Effector CD8-positive, alpha-beta T cell (primary cell): ENCODE results near the gene MAPK8.

Experiments used
- DNase-seq: peaks from one replicate; lab custom pipeline; 2025; lab: John Stamatoyannopoulos, UW

The MAPK8 gene

DNA sequence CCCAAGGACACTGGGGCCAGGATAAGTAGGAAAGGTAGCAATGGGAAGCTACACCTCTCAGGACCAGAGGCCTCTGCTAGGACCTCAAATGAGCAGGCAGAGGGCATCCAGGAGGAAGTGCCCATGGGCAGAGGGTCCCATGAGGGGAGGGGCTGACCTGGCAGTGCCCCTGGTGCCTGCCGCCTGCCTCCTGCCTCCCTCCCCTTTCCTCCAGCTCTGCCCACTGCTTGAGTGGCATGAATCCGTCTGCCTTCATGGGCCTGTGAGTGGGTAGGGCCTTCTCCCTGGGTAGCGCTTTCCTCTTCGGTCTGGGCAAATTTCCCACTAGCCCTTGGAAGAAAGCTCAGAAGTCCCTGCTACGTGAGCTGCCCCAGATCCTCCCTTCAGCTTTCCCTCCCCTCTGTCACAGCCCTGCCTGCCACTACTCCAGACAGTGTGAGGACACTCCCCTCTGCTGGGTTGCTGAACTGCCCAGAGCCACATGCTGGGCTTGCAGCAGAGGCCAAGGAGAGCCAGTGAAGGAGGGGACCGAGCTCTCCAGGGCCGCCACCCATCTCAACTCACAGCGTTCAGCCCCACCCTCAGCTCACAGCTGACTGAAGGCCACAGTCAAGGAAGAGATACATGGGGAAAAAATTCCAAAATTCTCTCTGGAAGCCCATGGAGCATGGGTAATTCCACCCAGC, 157.0 kb downstream of the MAPK8 start:
- DNase-seq, result no peak

DNA sequence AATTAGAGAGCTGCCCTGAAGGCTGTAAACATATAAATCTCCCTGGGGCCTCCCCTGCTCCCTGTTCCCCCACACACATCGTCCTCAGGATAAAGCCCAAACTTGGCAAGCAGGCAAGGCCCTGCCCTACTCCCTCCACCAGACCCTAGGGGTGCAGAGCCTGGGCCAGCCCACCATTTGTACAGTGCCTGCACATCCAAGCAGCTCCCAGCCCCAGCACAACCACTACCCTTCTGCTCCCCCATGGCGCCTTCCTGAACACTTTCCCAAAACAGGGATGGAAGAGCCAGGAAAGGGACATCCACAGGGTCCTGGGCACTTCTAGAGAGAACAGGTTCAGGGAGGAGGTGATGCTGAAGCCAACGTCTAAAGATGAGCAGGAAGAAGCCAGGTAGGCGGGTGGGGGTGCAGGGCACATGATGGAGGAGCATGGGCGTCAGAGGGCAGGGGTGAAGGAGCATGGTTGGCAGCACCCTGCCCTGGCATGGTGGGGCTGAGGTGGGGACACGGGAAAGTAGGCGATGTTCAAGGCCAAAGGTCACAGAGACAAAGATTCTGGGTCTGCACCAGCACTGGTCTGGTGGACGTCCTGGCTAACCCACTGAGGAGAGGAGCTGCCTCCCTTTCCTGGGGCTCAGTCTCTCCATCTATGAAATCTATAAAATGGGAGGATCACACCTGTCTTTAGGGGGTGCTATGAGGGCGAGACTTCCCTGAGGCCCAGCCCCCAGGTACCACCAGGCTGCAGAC, 157.8 kb downstream of the MAPK8 start:
- DNase-seq, result no peak

DNA sequence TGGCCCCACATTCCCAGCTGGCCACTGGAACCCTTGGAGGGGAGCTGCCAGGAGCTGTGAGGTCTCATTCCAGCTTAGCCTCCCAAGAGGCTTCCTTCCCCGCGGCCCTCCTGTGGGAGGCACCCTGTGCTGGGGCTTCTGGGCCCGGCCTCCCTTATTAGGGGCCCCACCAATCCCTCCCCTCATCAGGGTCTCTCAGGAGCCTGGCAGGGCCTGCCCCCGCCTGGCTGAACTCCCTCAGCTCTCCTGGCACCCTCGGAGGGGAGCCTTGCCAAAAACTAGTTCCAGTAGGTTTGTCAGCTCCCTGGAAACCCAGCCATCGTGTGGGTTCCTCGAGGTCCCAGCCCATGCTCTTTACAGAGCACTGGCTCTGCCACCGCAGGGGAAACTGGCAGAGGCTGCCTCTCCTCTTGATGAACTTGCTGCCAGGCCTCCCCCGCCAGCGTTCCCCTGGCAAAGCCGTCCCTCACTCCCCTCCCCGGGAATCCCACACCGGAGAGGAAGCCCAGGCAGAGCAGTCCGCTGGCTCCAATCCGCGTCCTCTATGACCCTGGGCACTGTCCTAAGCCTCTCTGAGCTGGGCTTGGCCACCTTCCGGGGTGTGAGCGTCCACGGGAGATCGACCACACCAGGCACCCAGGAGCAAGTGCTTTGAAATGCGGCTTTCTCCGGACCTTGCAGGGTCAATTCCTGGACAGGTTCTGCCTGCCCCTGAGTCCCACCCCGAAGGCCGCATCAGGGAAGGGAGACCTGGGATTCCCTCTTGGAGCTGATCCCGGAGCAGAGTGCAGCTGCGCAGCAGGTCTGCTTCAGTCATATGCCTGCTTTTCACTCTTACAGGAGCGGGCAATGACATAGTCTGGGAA, 158.6 kb downstream of the MAPK8 start:
- DNase-seq, result no peak

DNA sequence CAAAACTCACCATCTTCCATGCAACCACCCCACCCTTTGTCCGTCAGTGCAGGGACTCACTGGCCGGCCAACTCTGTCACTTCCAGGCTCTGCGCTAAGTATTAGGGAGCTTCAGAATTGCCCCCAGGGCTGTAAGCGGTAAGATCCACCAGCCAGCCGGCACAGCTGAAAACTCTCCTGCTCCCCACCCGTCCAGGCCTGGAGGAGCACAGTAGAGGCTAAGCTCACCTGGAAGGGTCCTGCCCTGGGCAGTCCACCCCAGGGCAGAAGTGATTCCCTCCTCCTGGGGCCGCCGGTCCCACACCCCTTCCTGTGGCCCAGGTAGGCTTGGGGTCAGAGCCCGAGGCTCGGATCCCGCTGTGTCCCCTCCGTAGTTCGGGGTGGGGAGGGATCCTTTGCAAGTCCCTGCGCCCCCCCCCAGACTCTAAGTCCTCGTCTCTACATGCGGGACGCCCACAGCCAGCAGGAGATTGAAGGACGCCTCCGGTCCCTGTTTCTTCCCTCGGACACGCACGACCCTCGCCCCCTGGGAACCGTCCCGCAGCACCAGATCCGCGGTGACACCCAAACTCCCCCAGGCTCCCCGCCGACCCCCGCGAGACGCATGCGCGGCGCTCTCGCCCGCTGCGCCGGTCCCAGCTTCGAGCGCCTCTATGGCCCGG, 159.5 kb downstream of the MAPK8 start:
- DNase-seq, result no peak

DNA sequence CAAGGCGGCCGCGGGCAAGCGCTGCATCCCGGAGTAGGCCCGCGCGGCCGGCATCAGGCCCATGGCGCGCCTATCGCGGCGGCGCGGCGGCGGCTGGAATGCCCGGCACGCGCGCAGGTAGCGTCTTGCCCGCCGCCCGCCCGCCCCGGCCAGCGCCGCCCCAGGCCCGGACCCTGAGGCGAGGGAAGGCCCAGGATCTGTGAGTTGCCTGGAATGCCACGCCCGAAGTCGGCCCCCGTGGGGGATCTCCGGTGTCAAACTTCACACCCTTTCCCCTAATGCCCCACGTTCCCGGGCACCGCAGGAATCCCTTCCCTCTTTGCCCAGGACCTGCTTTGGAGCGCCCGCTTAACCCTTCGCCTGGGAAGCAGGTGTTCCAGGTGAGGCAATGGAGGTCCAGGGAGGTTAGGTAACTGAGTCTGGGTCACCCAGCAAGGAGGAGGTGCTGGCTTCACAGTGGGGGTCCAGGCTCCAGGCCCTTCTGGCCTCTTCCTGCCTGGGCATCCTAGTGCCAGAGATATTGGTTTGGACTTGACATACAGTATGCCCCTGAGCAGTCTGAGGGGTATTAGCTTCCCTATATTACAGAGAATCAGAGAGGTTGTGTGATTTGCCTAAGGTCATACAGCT, 160.2 kb downstream of the MAPK8 start:
- DNase-seq, result no peak

DNA sequence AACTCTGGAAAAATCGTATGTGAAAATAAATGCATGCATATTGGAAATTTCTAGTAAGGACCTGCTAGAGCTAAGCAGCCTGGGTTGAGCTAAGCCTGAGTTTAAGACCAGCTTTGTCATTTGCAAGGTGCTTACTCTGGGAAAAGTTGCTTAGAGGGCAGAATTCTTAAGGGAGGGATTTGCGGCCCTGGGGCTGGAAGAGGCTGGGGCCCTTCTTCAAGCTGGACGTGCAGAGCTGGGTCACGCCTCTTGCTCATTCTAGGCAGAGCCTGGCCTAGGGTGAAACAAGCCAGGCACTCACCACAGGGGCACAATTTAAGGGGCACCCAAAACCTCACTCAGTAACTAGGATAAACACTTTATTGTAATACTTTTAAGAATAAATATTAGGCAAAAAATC, 161.2 kb downstream of the MAPK8 start:
- DNase-seq, result no peak

DNA sequence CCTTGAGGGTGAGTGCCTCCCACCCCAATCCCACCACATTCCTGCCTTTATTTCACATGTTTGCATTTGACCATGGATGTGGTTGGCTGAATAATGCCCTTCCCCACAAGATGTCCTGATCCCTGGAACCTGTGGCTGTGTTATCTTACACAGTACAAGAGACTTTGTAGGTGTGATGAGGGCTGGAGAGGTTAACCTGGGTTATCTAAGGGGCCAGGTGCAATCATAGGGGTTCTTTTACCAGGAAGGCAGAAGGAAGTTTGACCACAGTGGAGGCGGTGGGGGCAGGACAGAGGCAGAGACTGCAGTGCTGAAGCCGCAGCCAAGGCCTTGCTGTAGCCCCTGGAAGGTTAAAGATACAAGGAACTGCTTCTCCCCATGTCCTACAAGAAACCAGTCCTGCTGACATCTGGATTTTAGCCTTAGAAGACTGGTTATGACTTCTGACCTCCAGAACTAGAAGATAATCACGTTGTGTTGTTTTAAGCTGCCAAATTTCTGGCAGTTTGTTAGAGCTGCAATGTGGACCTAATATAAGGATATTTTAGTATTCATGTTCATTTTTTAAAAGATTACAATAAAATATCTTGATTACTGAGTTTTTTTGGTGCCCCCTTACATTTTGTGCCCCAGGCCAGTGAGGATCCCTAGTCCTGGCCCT, 161.8 kb downstream of the MAPK8 start:
- no peak for DNase-seq

DNA sequence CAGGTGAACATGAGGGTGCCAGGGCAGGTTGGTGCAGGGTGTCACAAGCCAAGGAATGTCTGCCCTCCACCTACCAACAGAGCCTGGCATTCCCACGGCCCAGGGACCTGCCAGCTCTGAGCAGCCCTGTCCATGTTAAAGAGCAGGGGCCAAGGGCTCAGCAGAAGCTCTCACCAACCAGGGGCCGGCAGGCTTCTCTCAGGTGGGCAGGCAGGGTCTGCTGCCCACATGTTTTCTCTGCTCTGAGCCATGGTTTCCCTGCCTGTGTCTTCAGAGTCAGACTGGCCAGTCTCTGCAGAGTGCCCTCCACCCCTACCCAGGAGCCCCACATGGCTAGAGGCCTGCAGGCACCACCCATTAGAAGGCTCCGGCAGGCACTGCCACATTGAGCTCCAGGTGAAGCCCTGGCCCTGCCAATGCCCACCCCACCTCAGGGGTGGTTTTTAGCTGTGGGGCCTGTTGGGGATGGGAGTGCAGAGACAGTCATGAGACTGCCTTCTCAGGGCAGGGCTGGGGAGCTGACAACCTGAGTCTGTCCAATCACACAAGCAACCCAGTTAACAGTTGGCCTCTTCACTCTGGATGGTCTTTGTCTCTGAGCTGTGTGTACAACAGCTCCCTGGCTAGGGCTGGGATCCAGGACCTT, 162.5 kb downstream of the MAPK8 start:
- no peak for DNase-seq

DNA sequence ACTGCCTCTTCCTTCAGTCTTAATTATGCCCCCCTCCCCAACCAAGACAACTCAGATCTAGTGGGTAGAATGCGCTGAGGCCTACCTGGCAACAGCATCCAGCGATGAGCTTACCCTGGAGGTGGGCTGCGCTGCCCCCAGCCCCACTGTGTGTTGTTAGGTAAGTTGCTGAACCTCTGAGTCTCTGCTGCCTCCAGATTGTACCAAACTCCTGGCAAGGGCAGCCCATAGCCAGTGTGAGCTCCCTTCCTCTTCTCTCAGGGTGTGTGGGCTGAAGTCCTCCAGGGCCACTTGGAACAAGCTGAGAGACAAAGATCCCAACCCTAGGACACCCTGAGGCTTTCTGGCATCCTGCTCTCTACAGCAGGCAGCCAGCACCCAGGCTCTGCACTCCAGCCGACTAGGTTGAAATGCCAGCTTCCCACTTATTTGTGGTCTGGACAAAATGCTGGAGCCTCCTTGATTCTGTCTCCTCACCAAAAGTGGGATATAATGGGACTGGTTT, 163.1 kb downstream of the MAPK8 start:
- DNase-seq, result no peak

DNA sequence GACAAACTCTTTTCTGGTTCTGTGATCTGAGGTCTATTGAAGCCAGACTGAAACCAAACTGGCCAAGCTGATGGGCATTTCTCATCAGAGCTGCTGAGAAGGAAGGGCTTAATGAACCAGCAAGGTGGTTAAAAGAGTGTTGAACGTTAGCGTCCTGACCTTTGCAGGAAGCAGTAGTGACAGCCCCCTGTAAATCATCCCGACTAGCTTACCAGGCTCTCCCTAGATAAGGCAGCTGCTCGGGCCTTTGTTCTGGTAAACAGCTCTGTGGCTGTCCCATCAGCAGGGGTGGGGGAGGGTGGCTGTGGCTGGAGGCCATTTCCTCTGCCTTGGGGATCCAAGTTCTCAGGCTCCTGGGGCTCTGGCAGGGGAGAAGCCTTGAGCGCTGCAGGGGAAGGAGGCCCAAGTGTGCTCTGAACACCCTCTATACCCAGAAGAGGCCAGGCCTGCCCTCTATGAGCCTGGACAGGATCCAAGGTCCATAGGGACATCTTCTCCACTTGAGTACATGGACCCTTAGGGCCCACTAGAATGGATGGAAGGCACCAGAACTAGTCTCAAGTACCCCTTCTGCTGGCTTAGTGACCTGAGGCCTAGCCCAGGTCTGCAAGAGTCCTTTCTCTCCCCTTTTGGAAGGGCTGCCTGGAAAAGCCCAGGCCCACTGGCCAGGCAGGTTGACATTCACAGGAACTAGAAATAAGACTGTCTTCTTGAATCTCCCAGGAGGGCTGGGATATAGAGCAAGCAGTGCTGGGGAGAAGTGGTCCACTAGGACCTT, 163.8 kb downstream of the MAPK8 start:
- no peak for DNase-seq

DNA sequence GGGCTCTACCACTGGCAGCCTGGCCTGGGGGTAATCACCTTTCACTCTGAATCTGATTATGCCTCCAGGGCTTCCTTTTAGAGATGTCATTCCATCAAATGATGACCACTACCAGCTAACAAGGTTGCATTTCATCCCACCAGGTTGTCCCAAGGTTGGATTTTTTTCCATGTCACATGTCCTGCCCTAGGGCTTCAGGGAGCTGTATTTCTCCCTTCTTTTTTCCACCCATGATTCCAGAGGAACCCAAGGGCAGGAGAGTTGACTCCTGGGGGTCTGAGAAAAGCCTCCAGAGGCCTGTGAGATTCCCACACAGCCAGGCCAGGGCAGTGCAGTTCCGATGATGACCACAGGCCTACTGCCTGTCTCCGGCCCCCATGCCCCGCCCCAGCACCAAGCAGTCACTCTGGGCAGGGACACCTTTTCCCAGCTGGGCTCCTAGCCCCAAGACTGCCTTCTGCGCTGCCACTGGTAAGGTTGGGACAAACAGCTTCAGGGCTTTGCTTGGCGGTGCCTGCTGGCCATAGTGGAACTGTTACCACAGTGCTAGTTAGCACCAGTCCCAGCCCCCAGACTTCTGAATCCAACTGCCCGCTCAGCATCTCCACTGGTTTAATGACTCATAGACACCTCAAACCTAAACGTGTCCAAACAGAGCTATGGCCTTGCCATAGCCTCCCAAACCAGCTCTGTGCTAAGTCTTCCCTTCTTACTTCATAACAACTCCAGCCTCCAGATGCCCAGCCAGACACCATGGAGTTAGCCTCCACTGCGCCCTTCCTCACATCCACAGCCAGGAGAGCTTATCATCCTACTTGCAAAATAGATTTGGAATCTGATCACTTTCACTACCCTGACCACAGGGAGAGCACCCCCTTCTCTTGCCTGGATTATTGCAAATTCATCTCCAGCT, 164.7 kb downstream of the MAPK8 start:
- DNase-seq, result no peak

DNA sequence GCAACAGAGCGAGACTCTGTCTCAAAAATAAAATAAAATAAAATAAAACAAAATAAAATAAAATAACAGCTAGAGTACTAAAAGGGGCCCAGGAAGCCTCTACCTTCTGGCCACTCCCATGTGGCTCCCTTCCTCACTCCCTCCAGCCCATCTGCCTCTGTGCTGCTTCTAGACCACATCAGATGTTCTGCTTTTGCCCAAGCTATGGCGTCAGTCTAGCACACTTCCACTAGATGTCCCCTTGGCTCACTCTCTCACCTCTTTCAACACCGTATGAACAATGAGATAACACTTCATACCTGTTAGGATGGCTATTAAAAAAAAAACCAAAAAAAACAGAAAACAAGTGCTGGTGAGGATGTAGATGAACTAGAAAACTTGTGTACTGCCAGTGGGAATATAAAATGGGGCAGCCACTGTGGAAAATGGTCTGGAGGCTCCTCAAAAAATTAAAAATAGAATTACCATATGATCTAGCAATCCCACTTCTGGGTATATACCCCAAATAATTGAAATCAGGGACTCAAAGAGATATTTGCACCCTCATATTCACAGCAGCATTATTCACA, 166.1 kb downstream of the MAPK8 start:
- DNase-seq, result no peak

DNA sequence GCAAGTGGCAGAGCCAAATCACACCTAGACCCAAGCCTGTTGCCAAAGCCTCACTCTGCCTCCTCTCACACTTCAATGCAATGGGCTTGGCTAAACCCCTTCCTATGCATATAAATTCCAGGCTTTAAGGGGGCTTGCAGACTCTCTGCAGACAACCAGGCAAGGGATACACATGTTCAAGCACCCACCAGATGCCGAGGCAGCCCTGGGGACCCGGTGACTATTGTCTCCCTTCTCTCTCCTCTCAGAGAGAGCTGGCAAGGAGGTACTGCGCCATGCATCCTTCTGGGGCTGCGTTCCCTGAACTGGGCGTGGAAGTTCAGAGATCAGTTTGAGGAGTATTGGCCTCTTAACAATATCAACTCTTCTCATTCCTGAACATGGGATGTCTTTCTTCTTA, 167.2 kb downstream of the MAPK8 start:
- DNase-seq, result no peak

DNA sequence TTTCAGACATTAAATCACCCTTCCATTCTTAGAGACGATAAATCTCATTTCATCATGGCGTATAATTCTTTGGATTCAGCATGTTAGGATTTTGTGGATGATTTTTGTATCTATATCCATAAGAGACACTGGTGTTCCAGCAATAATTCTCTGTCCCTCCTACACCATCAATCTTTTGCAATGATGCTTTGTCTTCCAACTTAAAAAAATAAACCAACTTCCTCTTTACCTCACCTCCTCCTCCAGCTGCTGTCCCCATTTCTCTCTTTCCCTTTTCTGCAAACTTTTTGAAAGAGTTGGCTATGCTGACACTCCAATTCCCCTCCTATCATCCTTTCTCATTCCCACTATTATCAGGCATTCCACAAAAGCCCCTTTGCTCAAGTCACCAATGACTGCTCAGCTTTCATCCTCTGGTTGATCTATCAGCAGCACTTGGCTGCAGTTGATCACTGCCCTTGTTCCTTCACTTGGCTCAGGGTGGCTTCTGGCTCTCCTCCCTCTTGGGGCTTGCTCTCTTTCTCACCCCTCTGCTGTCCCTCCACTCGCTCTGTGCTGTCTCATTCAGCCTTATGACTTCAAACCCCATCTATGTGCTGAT, 168.4 kb downstream of the MAPK8 start:
- DNase-seq, result no peak

DNA sequence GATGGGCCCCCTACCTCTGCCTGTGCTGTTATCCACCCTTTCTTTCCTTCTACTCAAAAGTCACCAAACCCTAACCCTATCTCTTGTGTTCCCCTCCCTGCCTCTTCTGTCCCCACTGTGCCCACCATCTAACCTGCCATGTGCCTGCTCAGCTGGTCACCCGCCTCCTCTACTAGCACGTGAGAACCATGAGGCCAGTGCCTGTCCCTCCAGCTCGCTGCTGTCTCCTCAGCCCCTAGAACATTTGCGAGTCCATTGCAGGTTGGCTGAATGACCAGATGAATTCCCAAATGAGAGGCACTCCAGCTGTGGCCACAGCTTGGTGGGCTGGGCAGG, 169.4 kb downstream of the MAPK8 start:
- no peak for DNase-seq

DNA sequence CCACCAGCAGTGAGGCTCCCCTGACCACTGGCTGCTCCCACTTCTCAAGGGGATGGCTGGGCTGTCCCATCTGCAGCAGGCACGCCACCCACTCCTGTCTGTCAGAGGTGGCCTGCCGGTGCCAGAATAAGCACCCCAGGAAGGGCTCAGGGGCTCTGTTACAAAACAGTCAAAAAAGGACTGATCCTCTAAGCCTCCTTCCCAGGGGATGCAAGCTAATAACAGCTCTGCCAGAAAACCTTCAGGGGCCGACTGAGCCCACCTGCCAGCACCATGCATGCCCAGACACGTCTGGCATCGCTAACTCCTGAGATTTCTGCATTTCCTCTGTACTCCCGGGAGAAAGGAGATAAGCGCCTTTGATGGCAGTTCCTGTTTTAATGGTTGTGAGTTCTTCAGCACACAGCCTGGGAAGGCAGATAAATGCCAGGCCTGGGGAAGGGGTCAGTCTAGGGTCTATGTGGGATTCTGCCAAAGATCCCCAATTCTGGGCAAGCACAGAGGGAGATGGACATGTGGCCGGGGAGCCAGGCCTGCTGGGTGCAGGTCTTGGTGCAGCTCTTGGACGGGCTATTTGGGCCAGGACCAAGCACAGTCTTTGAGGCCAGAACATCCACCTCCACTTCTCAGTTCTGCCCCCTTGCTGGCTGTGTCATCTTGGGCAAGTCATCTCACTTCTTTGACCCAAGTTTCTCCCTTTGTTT, 170.0 kb downstream of the MAPK8 start:
- no peak for DNase-seq

DNA sequence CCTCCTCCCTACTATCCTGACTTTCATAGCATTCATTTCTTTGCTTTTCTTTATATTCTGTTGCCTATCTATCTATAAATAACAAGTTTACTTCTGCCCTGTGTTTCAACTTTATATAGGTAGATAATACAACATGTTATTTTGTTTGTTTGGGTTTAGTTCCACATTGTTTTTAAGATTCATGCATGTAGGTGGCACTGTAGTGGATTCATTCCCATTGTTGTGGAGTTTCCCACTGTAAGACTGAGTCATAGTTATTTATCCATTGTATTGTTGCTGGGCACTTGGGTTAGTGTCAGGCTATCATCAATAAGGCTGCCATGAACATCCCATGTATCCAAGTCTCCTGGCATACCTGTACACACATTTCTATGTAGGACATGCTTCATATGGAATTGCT, 170.7 kb downstream of the MAPK8 start:
- no peak for DNase-seq
